Keratinocyte (primary cell): Measurements from ENCODE around the gene PPP5C.
"Not testable (repeated sequence)": the region's sequence is repeated elsewhere in the genome, so short reads cannot be mapped to it uniquely, and the experiment has no call there.

ENCODE experiments used
- EZH2 ChIP-seq: IDR thresholded peaks from one replicate; pipeline ENCODE4 v1.6.1; 2012; ENCODE audit warnings: inconsistent platforms, mild to moderate bottlenecking, low read length, moderate library complexity
- TF ChIP-seq, protein P1 (sequence below), 3 experiments: IDR thresholded peaks in 1 of 3; conservative IDR thresholded peaks in 1 of 3; optimal IDR thresholded peaks in 1 of 3; 2 replicates in 2 of 3; 3 replicates in 1 of 3; pipeline versions ENCODE3 to v1.5.1; 2011; ENCODE audit warnings: low read length in 3 of 3, mild to moderate bottlenecking in 3 of 3, moderate library complexity in 2 of 3, control low read depth in 1 of 3, inconsistent platforms in 1 of 3; ENCODE audit not compliant: insufficient read depth in 2 of 3; ENCODE audit errors: extremely low read depth in 1 of 3

DNA sequence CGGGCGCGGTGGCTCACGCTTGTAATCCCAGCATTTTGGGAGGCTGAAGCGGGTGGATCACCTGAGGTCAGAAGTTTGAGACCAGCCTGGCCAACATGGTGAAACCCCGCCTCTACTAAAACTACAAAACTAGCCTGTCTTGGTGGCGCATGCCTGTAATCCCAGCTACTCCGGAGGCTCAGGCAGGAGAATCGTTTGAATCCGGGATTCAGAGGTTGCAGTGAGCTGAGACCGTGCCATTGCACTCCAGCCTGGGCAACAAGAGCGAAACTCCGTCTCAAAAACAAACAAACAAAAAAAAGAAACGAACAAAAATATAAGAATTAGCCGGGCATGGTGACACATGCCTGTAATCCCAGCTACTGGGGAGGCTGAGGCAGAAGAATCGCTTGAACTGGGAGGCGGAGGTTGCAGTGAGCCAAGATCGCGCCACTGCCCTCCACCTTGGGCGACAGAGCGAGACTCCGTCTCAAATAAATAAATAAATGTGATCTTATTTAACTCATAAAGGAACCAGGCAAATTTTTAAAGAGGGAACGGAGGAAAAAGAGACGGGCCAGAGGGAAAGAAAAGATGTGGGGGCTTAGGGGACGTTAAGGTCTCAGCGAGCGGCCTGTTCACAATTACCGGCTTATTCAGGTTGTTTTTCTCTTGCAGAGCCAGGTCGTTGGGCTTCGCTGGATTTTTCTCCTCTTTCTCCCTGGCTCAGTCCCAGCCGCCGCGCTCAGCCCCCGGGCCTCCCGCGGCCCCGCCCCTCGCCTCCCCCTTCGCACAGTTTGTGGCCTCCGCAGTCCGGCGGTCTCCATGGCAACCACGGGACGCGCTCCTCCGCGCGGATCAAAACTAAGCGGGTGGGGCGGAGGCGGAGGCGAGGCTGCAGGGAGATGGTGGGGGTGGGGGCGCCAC lies 69.2 kb downstream of the PPP5C start:
- TF ChIP-seq, protein P1, sequence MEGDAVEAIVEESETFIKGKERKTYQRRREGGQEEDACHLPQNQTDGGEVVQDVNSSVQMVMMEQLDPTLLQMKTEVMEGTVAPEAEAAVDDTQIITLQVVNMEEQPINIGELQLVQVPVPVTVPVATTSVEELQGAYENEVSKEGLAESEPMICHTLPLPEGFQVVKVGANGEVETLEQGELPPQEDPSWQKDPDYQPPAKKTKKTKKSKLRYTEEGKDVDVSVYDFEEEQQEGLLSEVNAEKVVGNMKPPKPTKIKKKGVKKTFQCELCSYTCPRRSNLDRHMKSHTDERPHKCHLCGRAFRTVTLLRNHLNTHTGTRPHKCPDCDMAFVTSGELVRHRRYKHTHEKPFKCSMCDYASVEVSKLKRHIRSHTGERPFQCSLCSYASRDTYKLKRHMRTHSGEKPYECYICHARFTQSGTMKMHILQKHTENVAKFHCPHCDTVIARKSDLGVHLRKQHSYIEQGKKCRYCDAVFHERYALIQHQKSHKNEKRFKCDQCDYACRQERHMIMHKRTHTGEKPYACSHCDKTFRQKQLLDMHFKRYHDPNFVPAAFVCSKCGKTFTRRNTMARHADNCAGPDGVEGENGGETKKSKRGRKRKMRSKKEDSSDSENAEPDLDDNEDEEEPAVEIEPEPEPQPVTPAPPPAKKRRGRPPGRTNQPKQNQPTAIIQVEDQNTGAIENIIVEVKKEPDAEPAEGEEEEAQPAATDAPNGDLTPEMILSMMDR (optimal IDR thresholded peaks at IDR 0.05 in 1 of 3, IDR thresholded peaks at IDR 0.05 in 1 of 3, conservative IDR thresholded peaks at IDR 0.05 in 1 of 3; ENCODE audit: extremely low read depth in 1 of 3, insufficient read depth in 2 of 3, low read length in 3 of 3): not testable (repeated sequence)
- TF ChIP-seq EZH2: not testable (repeated sequence)
